ENCODE data around the gene CDH13.

GRCh38 chr16:83004868-83005652, 378.3 kb downstream of the CDH13 start:
- TF ChIP-seq CTCF (conservative IDR thresholded peaks at IDR 0.05) (no peak), ZFX (IDR thresholded peaks at IDR 0.05) (no peak)
